Stimulated activated CD4-positive, alpha-beta T cell treated with anti-CD3 and anti-CD28 coated beads, TNF-alpha, amount 100 ng/mL, for 24 hours (primary cell): ENCODE measurements around the gene FANCE.

Experiments
- DNase-seq, 3 experiments: peaks; one replicate each; pipeline ENCODE4 v3.0.0-alpha.2; 2020; ENCODE audit warnings: low read depth in 3 of 3

Gene FANCE

GRCh38 chr6:35468181-35468979 is 16.2 kb downstream of the FANCE start, which contains the start of gene RPL10A:
RPL10A (plus strand) TSS chr6:35468401; CDS start chr6:35468435, 34 bp downstream.
- peak; percentile 91 to 95 (median 94) for DNase-seq

- DNase-seq = peak in 1 of 3 experiments; percentile 39
These were observed 17.0 kb downstream of the FANCE start for GRCh38 chr6:35468980-35469750.

GRCh38 chr6:35469751-35470662 is 17.9 kb downstream of the FANCE start:
- peak in 1 of 3 experiments; percentile 25 for DNase-seq

GRCh38 chr6:35470663-35471120 is 18.6 kb downstream of the FANCE start:
- DNase-seq = no peak

- no peak for DNase-seq
These were observed 19.8 kb downstream of the FANCE start for GRCh38 chr6:35471836-35472345.

GRCh38 chr6:35473075-35473849 is 21.1 kb downstream of the FANCE start:
- peak in 1 of 3 experiments; percentile 38 for DNase-seq

- DNase-seq = peak in 1 of 3 experiments; percentile 17
These were observed 21.7 kb downstream of the FANCE start for GRCh38 chr6:35473850-35474130.

GRCh38 chr6:35474131-35474941 is 22.2 kb downstream of the FANCE start:
- DNase-seq = peak in 1 of 3 experiments; percentile 41

- peak in 1 of 3 experiments; percentile 14 for DNase-seq
These were observed 22.9 kb downstream of the FANCE start for GRCh38 chr6:35474942-35475570.

- no peak for DNase-seq
These were observed 23.4 kb downstream of the FANCE start for GRCh38 chr6:35475573-35475972.

GRCh38 chr6:35476004-35476403 is 23.9 kb downstream of the FANCE start:
- DNase-seq = no peak

GRCh38 chr6:35477028-35477427 is 24.9 kb downstream of the FANCE start:
- DNase-seq = no peak

GRCh38 chr6:35477551-35478179 is 25.5 kb downstream of the FANCE start:
- DNase-seq = no peak

GRCh38 chr6:35478259-35478658 is 26.1 kb downstream of the FANCE start:
- DNase-seq = no peak

- DNase-seq = no peak
These were observed 28.0 kb downstream of the FANCE start for GRCh38 chr6:35480176-35480575.

- DNase-seq = no peak
These were observed 29.1 kb downstream of the FANCE start for GRCh38 chr6:35481226-35481625.

- DNase-seq = no peak
These were observed 30.9 kb downstream of the FANCE start for GRCh38 chr6:35483062-35483461.

GRCh38 chr6:35483490-35483889 is 31.4 kb downstream of the FANCE start:
- DNase-seq = no peak
